SU-DHL-6 (cell line): Measurements from ENCODE around the gene TTC36.

ENCODE experiments used
- EZH2phosphoT487 ChIP-seq: fragments of 200-600 bp; sonication (generic), shearing (Covaris generic); conservative IDR thresholded peaks from 2 replicates; pipeline ENCODE4 v1.6.1; 2018; ENCODE audit warnings: mild to moderate bottlenecking, antibody characterized with exemption, low read length, moderate library complexity, mixed read lengths
- TF ChIP-seq, protein P1 (sequence below): fragments of 200-600 bp; sonication (generic); IDR thresholded peaks from one replicate; pipeline ENCODE4 v1.5.1; 2017; ENCODE audit warnings: antibody characterized with exemption, mild to moderate bottlenecking, low read length, moderate library complexity; ENCODE audit not compliant: insufficient read depth, poor library complexity, severe bottlenecking

DNA sequence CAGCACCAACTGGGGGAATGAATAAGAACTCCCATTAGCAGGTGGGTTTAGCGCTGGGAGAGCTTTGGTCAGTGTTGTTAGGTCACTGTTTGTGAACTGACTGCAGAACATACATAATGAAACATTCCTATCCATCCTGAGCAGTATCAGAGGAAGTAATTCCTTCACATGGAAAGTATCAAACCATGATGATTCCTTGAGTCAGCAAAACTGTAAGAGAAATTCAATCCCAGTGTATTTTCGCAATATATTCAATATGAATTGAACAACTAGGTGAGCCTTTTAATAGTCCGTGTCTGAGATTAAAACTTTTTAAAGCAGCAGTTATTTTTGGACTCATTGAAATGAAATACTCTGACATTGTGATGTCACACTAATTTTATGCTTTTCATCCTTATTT is 42.9 kb upstream of the TTC36 start:
- TF ChIP-seq, protein P1, sequence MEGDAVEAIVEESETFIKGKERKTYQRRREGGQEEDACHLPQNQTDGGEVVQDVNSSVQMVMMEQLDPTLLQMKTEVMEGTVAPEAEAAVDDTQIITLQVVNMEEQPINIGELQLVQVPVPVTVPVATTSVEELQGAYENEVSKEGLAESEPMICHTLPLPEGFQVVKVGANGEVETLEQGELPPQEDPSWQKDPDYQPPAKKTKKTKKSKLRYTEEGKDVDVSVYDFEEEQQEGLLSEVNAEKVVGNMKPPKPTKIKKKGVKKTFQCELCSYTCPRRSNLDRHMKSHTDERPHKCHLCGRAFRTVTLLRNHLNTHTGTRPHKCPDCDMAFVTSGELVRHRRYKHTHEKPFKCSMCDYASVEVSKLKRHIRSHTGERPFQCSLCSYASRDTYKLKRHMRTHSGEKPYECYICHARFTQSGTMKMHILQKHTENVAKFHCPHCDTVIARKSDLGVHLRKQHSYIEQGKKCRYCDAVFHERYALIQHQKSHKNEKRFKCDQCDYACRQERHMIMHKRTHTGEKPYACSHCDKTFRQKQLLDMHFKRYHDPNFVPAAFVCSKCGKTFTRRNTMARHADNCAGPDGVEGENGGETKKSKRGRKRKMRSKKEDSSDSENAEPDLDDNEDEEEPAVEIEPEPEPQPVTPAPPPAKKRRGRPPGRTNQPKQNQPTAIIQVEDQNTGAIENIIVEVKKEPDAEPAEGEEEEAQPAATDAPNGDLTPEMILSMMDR: no peak
- TF ChIP-seq EZH2phosphoT487: no peak
